Effector memory CD8-positive, alpha-beta T cell (primary cell): ENCODE results near the gene ZNF445.
"Not testable (repeated sequence)": the region's sequence is repeated elsewhere in the genome, so short reads cannot be mapped to it uniquely, and the experiment has no call there.

Source experiments
- ATAC-seq: fragments of 150-1000 bp; cut with Tn5 transposase; replicated peaks from 2 replicates; pipeline ENCODE4 v1.10.0; 2021; ENCODE audit warnings: mild to moderate bottlenecking, moderate library complexity
- DNase-seq, 3 experiments: peaks; one replicate each; pipeline ENCODE4 v3.0.0; 2021
- H3K27ac Mint-ChIP-seq, 2 donors: one replicate each; pipeline ENCODE4 v1.8.0; 2022; ENCODE audit warnings: mild to moderate bottlenecking in 2 of 2, mixed read lengths in 2 of 2, moderate library complexity in 2 of 2
- H3K27me3 Mint-ChIP-seq, 2 donors: one replicate each; pipeline ENCODE4 v1.8.0; 2022; ENCODE audit warnings: mixed read lengths in 2 of 2
- H3K36me3 Mint-ChIP-seq: one replicate; pipeline ENCODE4 v1.8.0; 2022; ENCODE audit warnings: mild to moderate bottlenecking, moderate library complexity, mixed read lengths; ENCODE audit not compliant: insufficient read depth
- H3K4me1 Mint-ChIP-seq, 2 donors: one replicate each; pipeline ENCODE4 v1.8.0; 2022; ENCODE audit warnings: low read depth in 2 of 2, mixed read lengths in 2 of 2
- H3K4me3 Mint-ChIP-seq, 2 donors: one replicate each; pipeline ENCODE4 v1.8.0; 2022; ENCODE audit warnings: mild to moderate bottlenecking in 2 of 2, mixed read lengths in 2 of 2, moderate library complexity in 2 of 2
- H3K9me3 Mint-ChIP-seq, 2 donors: one replicate each; pipeline ENCODE4 v1.8.0; 2022; ENCODE audit warnings: mixed read lengths in 2 of 2

Gene ZNF445

DNA sequence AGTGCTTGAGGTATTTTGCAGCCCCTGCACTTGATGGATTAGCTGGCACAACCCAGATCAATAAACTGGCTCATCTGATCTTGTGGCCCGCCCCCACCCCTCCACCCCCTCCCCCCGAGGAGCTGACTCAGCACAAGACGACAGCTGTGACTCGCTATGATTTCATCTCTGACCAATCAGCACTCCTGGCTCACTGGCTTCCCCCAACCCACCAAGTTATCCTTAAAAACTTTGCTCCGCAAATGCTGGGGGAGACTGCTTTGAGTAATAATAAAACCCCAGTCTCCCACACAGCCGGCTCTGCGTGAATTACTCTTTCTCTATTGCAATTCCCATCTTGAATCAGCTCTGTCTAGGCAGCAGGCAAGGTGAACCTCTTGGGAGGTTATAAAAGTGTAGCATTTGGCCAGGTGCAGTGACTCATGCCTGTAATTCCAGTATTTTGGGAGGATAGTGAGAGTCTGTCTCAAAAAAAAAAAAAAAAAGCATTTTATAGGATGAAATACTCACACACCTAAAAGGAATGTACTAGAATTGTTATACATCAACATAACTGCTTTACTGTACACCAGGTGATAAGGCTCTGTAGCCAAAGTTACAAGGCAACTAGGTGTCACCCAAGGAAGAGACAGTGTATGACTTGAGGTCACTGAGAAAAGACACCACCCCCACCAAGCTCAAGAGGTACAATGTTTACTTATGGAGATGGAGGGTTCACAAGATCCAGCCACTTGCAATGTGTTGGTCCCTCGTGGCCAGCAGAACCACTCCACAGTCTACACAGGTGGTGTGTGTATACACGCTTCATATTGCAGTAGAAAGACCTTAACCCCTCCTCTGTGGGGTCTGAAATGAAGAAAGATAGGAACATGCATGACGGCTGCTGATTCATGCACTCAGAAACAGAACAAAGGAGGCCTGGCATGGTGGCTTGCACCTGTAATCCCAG lies 8.6 kb downstream of the ZNF445 start:
- Mint-ChIP-seq H3K4me3 (no peak overlapping the region), H3K4me1 (peaks cover 13 to 17% of the 10 kb centered on the region in 2 donors), H3K27me3 (no peaks in the 10 kb centered on the region), H3K9me3 (no peaks in the 10 kb centered on the region), H3K27ac (no peak overlapping the region), H3K36me3 (peaks cover 28% of the 10 kb centered on the region)
- no peak for DNase-seq
- ATAC-seq = no peak

- H3K27me3 Mint-ChIP-seq, ATAC-seq, DNase-seq, H3K9me3 Mint-ChIP-seq, H3K4me3 Mint-ChIP-seq, H3K27ac Mint-ChIP-seq: not testable (repeated sequence)
- Mint-ChIP-seq H3K36me3 (peaks cover 28% of the 10 kb centered on the region), H3K4me1 (peaks cover 13 to 17% of the 10 kb centered on the region in 2 donors)
These were observed 9.4 kb downstream of the ZNF445 start for GRCh38 chr3:44468099-44468537.

DNA sequence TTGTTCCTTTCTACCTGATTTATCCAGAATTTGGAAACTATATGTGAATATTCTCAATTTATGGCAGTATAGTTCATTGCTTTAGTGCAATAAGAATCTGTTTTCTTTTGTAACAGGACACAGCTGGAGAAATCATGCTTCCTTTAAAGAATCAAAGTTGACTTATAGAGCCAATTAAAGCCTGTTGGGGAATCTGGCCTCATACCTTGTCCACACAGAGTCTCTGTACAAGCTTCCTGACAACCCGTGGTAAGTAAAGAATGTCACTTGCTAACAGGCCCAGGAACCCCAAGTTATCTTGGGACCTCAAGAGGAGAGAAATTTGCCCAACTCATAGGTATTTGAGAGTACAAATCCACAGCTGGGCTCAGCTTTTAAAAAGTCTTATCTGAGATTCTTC lies 10.2 kb downstream of the ZNF445 start:
- ATAC-seq = no peak
- peaks cover 28% of the 10 kb centered on the region for H3K36me3 Mint-ChIP-seq
- H3K27ac Mint-ChIP-seq = no peak overlapping the region

DNA sequence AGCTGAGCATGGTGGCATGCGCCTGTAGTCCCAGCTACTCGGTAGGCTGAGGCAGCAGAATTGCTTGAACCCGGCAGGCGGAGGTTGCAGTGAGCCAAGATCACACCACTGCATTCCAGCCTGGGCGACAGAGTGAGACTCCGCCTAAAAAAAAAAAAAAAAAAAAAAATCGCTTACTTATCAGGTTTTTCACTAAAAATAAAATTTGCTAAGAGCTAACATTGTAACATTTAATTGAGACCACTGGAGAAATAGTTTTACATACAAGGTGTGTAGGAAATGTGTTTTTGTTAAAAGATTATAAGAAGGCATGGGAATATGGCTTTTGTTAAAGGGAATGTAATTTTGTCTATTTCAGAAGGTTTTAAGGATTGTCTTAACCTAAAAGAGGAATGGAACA lies 12.6 kb downstream of the ZNF445 start:
- not testable (repeated sequence) for H3K27me3 Mint-ChIP-seq, H3K4me3 Mint-ChIP-seq, H3K4me1 Mint-ChIP-seq, ATAC-seq, DNase-seq, H3K9me3 Mint-ChIP-seq
- Mint-ChIP-seq H3K36me3 (peaks cover 28% of the 10 kb centered on the region), H3K27ac (peak overlapping the region in 1 of 2 donors; percentile 16)

More for the DNA sequence above, 10.2 kb downstream of the ZNF445 start:
- H3K4me1 Mint-ChIP-seq = peaks cover 11 to 13% of the 10 kb centered on the region in 2 donors
- no peaks in the 10 kb centered on the region for H3K27me3 Mint-ChIP-seq
- no peak for DNase-seq
- H3K4me3 Mint-ChIP-seq = no peak overlapping the region
- H3K9me3 Mint-ChIP-seq = no peaks in the 10 kb centered on the region

- peaks cover 28% of the 10 kb centered on the region for H3K36me3 Mint-ChIP-seq
- H3K27me3 Mint-ChIP-seq = no peaks in the 10 kb centered on the region
- ATAC-seq (no peak), DNase-seq (no peak)
- H3K4me1 Mint-ChIP-seq = peaks cover 3 to 8% of the 10 kb centered on the region in 2 donors
- H3K4me3 Mint-ChIP-seq = no peak overlapping the region
- no peak overlapping the region for H3K27ac Mint-ChIP-seq
- peaks cover 0 to 3% of the 10 kb centered on the region in 2 donors for H3K9me3 Mint-ChIP-seq
These were observed 13.0 kb downstream of the ZNF445 start for GRCh38 chr3:44464509-44464908.

GRCh38 chr3:44460050-44460449 lies 17.4 kb downstream of the ZNF445 start:
- H3K27ac Mint-ChIP-seq, H3K4me3 Mint-ChIP-seq, ATAC-seq, H3K27me3 Mint-ChIP-seq, H3K9me3 Mint-ChIP-seq, DNase-seq: not testable (repeated sequence)
- Mint-ChIP-seq H3K36me3 (peaks cover 33% of the 10 kb centered on the region), H3K4me1 (peaks cover 0 to 20% of the 10 kb centered on the region in 2 donors)

DNA sequence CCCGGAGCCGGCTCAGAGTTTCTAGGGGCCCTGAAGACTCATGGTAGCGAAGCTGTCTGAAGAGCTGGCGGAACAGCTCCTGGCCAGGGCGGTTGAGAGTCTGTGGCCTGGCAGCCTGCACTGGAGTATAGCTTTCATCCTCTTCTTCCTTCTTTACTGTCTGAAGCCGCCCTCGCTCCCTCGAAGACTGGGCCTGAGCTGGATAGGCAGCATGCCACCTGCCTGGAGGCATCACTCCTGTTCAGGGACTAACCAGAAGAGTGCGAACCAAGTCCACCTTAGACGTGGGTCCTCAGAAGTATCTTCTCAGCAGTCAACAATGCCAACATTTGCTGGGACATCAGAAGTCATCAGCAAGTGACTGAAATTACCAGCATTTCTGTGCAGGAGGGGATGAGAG lies 22.2 kb downstream of the ZNF445 start:
- DNase-seq (no peak), ATAC-seq (no peak)
- H3K36me3 Mint-ChIP-seq = peaks cover 57% of the 10 kb centered on the region

GRCh38 chr3:44454258-44454657 lies 23.2 kb downstream of the ZNF445 start:
- H3K36me3 Mint-ChIP-seq = peaks cover 63% of the 10 kb centered on the region
- DNase-seq (no peak), ATAC-seq (no peak)
- H3K4me1 Mint-ChIP-seq = peaks cover 2 to 10% of the 10 kb centered on the region in 2 donors
- no peaks in the 10 kb centered on the region for H3K9me3 Mint-ChIP-seq
- no peak overlapping the region for H3K4me3 Mint-ChIP-seq
- no peak overlapping the region for H3K27ac Mint-ChIP-seq
- no peaks in the 10 kb centered on the region for H3K27me3 Mint-ChIP-seq

More for the DNA sequence above, 22.2 kb downstream of the ZNF445 start:
- no peaks in the 10 kb centered on the region for H3K9me3 Mint-ChIP-seq
- peaks cover 2 to 20% of the 10 kb centered on the region in 2 donors for H3K4me1 Mint-ChIP-seq
- H3K27ac Mint-ChIP-seq = peak overlapping the region in 1 of 2 donors; percentile 73
- H3K4me3 Mint-ChIP-seq = no peak overlapping the region
- H3K27me3 Mint-ChIP-seq = no peaks in the 10 kb centered on the region

- peaks cover 2 to 7% of the 10 kb centered on the region in 2 donors for H3K4me1 Mint-ChIP-seq
- peak overlapping the region in 1 of 2 donors; percentile 62 for H3K27ac Mint-ChIP-seq
- H3K9me3 Mint-ChIP-seq = no peaks in the 10 kb centered on the region
- H3K4me3 Mint-ChIP-seq = no peak overlapping the region
- peaks cover 62% of the 10 kb centered on the region for H3K36me3 Mint-ChIP-seq
- ATAC-seq = no peak
- no peaks in the 10 kb centered on the region for H3K27me3 Mint-ChIP-seq
- DNase-seq = no peak
These were observed 26.0 kb downstream of the ZNF445 start for GRCh38 chr3:44451441-44451840.

GRCh38 chr3:44446929-44447328 lies 30.5 kb downstream of the ZNF445 start:
- H3K9me3 Mint-ChIP-seq = no peaks in the 10 kb centered on the region
- ATAC-seq (no peak), DNase-seq (no peak)
- peaks cover 41% of the 10 kb centered on the region for H3K36me3 Mint-ChIP-seq
- no peaks in the 10 kb centered on the region for H3K27me3 Mint-ChIP-seq
- H3K27ac Mint-ChIP-seq = no peak overlapping the region
- H3K4me3 Mint-ChIP-seq = no peak overlapping the region
- H3K4me1 Mint-ChIP-seq = peaks cover 3 to 11% of the 10 kb centered on the region in 2 donors

- H3K36me3 Mint-ChIP-seq = peaks cover 40% of the 10 kb centered on the region
- H3K9me3 Mint-ChIP-seq = no peaks in the 10 kb centered on the region
- peaks cover 4 to 12% of the 10 kb centered on the region in 2 donors for H3K4me1 Mint-ChIP-seq
- H3K4me3 Mint-ChIP-seq = no peak overlapping the region
- H3K27ac Mint-ChIP-seq = peak overlapping the region in 1 of 2 donors; percentile 66
- DNase-seq (no peak), ATAC-seq (no peak)
- H3K27me3 Mint-ChIP-seq = no peaks in the 10 kb centered on the region
These were observed 31.7 kb downstream of the ZNF445 start for GRCh38 chr3:44445786-44446185.

DNA sequence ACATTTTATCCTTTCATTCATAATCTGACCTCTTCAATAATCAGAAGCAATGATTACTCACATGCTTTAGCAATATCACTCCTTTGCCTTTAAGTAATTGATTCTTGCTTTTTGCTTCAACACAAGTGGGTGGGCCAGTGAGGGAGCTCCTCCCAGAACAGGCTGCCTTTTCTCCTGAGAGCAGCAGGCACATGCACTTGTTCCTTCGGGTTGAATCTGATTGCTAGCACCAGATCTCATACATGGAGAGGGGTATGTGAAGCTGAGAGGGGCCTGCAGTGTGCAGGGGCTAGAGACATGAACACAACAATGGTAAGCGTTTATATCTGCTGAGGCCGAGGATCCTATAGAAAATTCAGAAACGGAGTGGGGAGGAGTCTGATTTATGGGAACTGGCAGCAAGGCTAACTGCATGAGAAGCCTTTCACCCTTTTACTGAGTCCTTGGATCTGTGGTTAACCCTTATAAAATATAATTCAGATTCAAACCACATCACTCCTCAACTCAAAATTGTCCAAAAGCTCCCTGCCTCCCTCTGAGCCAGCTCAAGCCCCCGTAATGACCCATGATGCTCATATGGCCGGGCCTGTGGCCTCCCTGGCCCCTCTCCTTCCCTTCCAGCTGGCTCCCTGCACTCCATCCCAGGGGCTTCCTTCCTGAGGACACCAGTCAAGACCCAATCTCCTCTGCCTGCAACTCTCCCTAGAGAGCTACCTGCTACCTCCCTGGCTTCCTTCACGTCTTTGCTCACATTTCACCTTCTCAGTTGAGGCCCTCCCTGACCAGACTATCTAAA lies 32.4 kb downstream of the ZNF445 start:
- H3K27ac Mint-ChIP-seq = peak overlapping the region; percentile 15 to 66
- no peak for ATAC-seq
- H3K4me3 Mint-ChIP-seq = no peak overlapping the region
- no peaks in the 10 kb centered on the region for H3K27me3 Mint-ChIP-seq
- H3K36me3 Mint-ChIP-seq = peaks cover 33% of the 10 kb centered on the region
- H3K9me3 Mint-ChIP-seq = no peaks in the 10 kb centered on the region
- DNase-seq = no peak
- peaks cover 11 to 19% of the 10 kb centered on the region in 2 donors for H3K4me1 Mint-ChIP-seq

DNA sequence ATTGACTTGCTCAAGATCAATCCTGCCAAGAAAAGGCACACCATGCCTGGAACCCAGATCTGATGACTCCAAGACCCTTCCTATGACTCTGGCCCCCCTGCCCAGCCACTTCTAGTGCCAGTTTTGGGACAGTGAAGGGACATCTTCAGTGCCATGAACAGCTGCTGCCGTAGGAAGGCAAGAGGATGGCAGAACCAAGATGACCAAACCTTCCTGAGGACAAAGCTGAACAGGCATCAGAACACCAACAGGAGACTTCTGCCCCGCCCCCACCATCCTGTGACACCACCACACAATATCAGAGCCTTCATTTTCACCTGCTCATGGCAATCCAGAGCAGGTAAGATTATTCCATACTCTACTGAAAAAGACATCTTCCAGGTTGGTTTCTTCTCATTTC lies 33.0 kb downstream of the ZNF445 start:
- no peak for DNase-seq
- H3K9me3 Mint-ChIP-seq = no peaks in the 10 kb centered on the region
- H3K27ac Mint-ChIP-seq = peak overlapping the region; percentile 15 to 66
- H3K4me1 Mint-ChIP-seq = peaks cover 16 to 25% of the 10 kb centered on the region in 2 donors
- no peaks in the 10 kb centered on the region for H3K27me3 Mint-ChIP-seq
- no peak overlapping the region for H3K4me3 Mint-ChIP-seq
- peaks cover 30% of the 10 kb centered on the region for H3K36me3 Mint-ChIP-seq
- no peak for ATAC-seq
